ENCODE measurements around the gene CAMTA1.

CAMTA1 gene

GRCh38 chr1:7555391-7556185, 770.3 kb downstream of the CAMTA1 start:
- no peak for DNase-seq

GRCh38 chr1:7557301-7557891, 772.1 kb downstream of the CAMTA1 start:
- no peak for DNase-seq

GRCh38 chr1:7558041-7558461, 772.8 kb downstream of the CAMTA1 start:
- no peak for DNase-seq

- no peak for DNase-seq
Observed at GRCh38 chr1:7558481-7558880, 773.2 kb downstream of the CAMTA1 start.

GRCh38 chr1:7558921-7559869, 773.9 kb downstream of the CAMTA1 start:
- no peak for DNase-seq

- DNase-seq = no peak
Observed at GRCh38 chr1:7560128-7560527, 774.9 kb downstream of the CAMTA1 start.

- DNase-seq = no peak
Observed at GRCh38 chr1:7560601-7561181, 775.4 kb downstream of the CAMTA1 start.

GRCh38 chr1:7561331-7561921, 776.2 kb downstream of the CAMTA1 start:
- no peak for DNase-seq

GRCh38 chr1:7561936-7562728, 776.9 kb downstream of the CAMTA1 start:
- DNase-seq = no peak

GRCh38 chr1:7562729-7563605, 777.7 kb downstream of the CAMTA1 start:
- no peak for DNase-seq

- DNase-seq = no peak
Observed at GRCh38 chr1:7564137-7564536, 778.9 kb downstream of the CAMTA1 start.

- DNase-seq = no peak
Observed at GRCh38 chr1:7565099-7565750, 780.0 kb downstream of the CAMTA1 start.

GRCh38 chr1:7566417-7567375, 781.4 kb downstream of the CAMTA1 start:
- no peak for DNase-seq

GRCh38 chr1:7567376-7567775, 782.1 kb downstream of the CAMTA1 start:
- DNase-seq = no peak

GRCh38 chr1:7568053-7568452, 782.8 kb downstream of the CAMTA1 start:
- no peak for DNase-seq

- DNase-seq = no peak
Observed at GRCh38 chr1:7568901-7569524, 783.8 kb downstream of the CAMTA1 start.

- no peak for DNase-seq
Observed at GRCh38 chr1:7570311-7570710, 785.1 kb downstream of the CAMTA1 start.

- DNase-seq = no peak
Observed at GRCh38 chr1:7572654-7573152, 787.4 kb downstream of the CAMTA1 start.

Data from NCI-H1105 (cell line).